OCI-LY3 (cell line): ENCODE results near the gene CELF5.

Experiments used
- CTCF ChIP-seq: fragments of 200-600, 300-600 bp; sonication (generic); IDR thresholded peaks from 2 replicates; pipeline ENCODE4 v1.5.1; 2014; ENCODE audit warnings: antibody characterized with exemption, low read length, low read depth
- EZH2phosphoT487 ChIP-seq: fragments of 200-600 bp; shearing (Covaris generic); IDR thresholded peaks from 2 replicates; pipeline ENCODE4 v1.6.1; 2018; ENCODE audit warnings: antibody characterized with exemption, mixed run types, low read depth

DNA sequence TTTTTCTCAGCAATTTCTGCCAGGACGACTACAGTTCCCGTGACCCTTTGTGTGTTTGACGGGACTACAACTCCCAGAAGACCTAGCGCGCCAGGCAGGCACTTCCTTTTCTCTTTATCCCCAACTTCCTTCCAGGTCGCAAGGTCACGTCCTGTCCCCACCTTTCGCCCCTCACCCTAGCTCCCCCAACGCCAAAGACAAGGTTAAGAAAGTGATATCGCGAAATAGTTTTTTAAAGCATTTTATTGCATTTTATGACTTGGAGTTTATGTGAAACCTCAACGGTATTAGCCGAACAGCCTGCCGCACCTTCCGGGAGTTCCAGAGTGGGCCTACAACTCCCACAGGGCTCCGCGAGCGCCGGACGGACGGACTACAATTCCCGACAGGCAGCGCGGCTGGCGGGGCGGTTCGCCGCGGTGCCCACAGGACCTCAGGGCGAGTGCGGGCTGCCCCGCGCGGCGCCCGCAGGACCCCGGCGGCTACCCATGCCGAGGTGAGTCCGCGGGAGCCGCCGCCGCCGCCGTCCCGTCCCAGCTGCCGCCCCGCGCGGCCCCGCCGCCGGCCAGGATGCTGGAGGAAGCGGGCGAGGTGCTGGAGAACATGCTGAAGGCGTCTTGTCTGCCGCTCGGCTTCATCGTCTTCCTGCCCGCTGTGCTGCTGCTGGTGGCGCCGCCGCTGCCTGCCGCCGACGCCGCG is 38.9 kb upstream of the CELF5 start, which contains the start of gene NCLN:
- TF ChIP-seq EZH2phosphoT487 (no peak), CTCF (no peak)
